ENCODE results near the gene COL15A1.
"Not testable (repeated sequence)": the region's sequence is repeated elsewhere in the genome, so short reads cannot be mapped to it uniquely, and the experiment has no call there.

COL15A1 gene

GRCh38 chr9:99096409-99096808, 152.7 kb downstream of the COL15A1 start:
- in situ Hi-C loops (cut with HindIII; ENCODE audit: low sequenced_read_pairs) = no loop called here

- in situ Hi-C loops (cut with HindIII; ENCODE audit: low sequenced_read_pairs) = not testable (repeated sequence)
Measured at GRCh38 chr9:99099806-99100585, 156.3 kb downstream of the COL15A1 start.

- in situ Hi-C loops (cut with HindIII; ENCODE audit: low sequenced_read_pairs) = no loop called here
Measured at GRCh38 chr9:99101271-99101670, 157.6 kb downstream of the COL15A1 start.

GRCh38 chr9:99101812-99102211, 158.1 kb downstream of the COL15A1 start:
- in situ Hi-C loops (cut with HindIII; ENCODE audit: low sequenced_read_pairs) = no loop called here

GRCh38 chr9:99103054-99103895, 159.6 kb downstream of the COL15A1 start:
- in situ Hi-C loops (cut with HindIII; ENCODE audit: low sequenced_read_pairs) = no loop called here

GRCh38 chr9:99103901-99104458, 160.3 kb downstream of the COL15A1 start:
- in situ Hi-C loops (cut with HindIII; ENCODE audit: low sequenced_read_pairs) = no loop called here

- in situ Hi-C loops (cut with HindIII; ENCODE audit: low sequenced_read_pairs) = no loop called here
Measured at GRCh38 chr9:99104459-99105151, 160.9 kb downstream of the COL15A1 start, which contains the start of gene TGFBR1. TSS of gene TGFBR1 (plus strand) at chr9:99105113. CDS start at chr9:99105206, 93 bp downstream.

- in situ Hi-C loops (cut with HindIII; ENCODE audit: low sequenced_read_pairs) = no loop called here
Measured at GRCh38 chr9:99105152-99106043, 161.7 kb downstream of the COL15A1 start.

GRCh38 chr9:99106044-99106375, 162.3 kb downstream of the COL15A1 start:
- in situ Hi-C loops (cut with HindIII; ENCODE audit: low sequenced_read_pairs) = no loop called here

- in situ Hi-C loops (cut with HindIII; ENCODE audit: low sequenced_read_pairs) = no loop called here
Measured at GRCh38 chr9:99107421-99107820, 163.7 kb downstream of the COL15A1 start.

- in situ Hi-C loops (cut with HindIII; ENCODE audit: low sequenced_read_pairs) = no loop called here
Measured at GRCh38 chr9:99108131-99108530, 164.4 kb downstream of the COL15A1 start.

- in situ Hi-C loops (cut with HindIII; ENCODE audit: low sequenced_read_pairs) = no loop called here
Measured at GRCh38 chr9:99109522-99109921, 165.8 kb downstream of the COL15A1 start.

GRCh38 chr9:99112750-99113413, 169.2 kb downstream of the COL15A1 start:
- in situ Hi-C loops (cut with HindIII; ENCODE audit: low sequenced_read_pairs) = no loop called here

- in situ Hi-C loops (cut with HindIII; ENCODE audit: low sequenced_read_pairs) = no loop called here
Measured at GRCh38 chr9:99113414-99114048, 169.8 kb downstream of the COL15A1 start.

GRCh38 chr9:99114049-99114440, 170.3 kb downstream of the COL15A1 start:
- in situ Hi-C loops (cut with HindIII; ENCODE audit: low sequenced_read_pairs) = no loop called here

GRCh38 chr9:99114846-99115500, 171.3 kb downstream of the COL15A1 start:
- in situ Hi-C loops (cut with HindIII; ENCODE audit: low sequenced_read_pairs) = no loop called here

GRCh38 chr9:99116003-99116411, 172.3 kb downstream of the COL15A1 start:
- in situ Hi-C loops (cut with HindIII; ENCODE audit: low sequenced_read_pairs) = no loop called here

GRCh38 chr9:99118782-99119466, 175.2 kb downstream of the COL15A1 start:
- in situ Hi-C loops (cut with HindIII; ENCODE audit: low sequenced_read_pairs) = no loop called here

All from endothelial cell of hepatic sinusoid (primary cell).